HG03039 (cell line): ENCODE data around the gene USP32.

Experiments
- ATAC-seq: cut with Tn5 transposase; IDR thresholded peaks from one replicate; pipeline ENCODE4 v1.9.1; 2021; ENCODE audit warnings: mild to moderate bottlenecking, moderate library complexity; ENCODE audit not compliant: unreplicated experiment

Gene USP32

DNA sequence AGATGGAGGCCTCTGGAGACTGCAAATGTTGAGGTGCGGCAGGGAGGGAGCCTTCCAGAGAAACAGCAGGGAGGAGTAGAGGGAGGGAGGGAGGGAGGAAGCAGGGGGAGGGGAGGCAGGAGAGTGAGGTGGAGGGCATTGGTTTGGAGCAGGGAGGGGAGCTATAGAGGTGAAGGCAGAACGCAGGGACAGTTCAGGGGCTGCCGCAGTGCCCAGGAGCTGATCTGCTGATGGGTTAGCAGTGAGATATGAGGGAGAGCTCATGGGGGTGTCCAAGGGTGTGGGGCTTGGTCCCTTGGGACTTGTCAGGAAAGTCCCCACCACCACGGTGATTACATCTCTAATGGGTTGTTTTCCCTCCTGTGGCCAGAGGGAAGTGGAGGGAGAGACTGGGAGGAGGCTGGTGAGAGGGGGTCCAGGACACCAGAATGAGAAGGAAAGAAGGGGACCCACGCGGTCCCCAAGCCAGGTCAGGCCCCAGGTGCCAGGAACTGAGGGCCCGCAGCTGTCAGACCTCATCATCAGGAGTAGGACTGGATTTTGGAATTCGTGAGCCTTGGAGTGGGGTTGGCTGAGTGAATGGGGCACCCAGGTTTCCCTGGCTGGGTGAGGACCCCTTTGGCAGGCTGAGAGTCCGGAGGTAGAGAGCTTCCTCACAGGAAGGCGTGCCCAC is 231.0 kb downstream of the USP32 start:
- no peak for ATAC-seq

DNA sequence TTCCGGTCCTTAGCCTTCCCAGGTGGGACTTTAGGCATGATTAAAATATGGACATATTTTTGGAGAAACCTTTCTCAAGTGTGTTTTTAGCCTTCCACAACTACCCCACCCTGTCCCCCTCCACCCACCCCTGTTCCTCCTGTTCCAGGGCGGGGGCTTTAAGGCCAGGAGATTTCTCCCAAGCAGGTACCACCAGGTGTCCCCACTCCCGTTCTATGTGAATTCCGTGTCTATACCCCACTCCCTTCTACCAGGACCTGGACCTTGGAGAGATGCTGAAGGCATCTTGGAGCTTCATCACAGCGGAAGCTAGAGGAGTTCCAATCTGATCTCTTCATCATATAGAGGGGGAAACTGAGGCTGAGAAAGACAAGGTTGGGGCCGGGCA is 232.5 kb downstream of the USP32 start:
- ATAC-seq: no peak

DNA sequence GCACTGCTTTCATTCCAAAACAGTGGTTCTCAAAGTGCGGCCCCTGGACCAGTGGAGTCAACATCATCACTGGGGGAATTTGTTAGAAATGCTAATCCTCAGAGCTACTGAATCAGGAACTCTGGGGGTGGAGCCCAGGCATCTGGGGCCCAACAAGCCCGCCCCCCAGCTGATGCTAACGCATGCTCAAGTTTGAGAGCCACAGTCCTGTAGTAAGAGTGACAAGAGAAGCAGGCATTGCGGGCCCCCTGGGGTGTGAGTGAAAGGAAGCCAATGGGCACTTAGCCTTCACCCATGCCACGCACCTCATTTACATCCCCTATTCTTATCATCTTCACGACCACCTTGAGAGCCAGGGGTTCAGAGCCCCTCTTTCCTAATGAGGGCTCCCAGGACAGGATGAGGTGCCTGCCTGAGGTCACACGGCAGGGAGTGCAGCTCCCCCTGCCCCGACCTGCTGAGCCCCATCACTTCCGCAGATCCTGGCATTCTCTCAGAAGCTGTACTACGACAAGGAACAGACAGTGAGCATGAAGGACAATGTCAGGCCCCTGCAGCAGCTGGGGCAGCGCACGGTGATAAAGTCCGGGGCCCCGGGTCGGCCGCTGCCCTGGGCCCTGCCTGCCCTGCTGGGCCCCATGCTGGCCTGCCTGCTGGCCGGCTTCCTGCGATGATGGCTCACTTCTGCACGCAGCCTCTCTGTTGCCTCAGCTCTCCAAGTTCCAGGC is 233.0 kb downstream of the USP32 start:
- no peak for ATAC-seq

DNA sequence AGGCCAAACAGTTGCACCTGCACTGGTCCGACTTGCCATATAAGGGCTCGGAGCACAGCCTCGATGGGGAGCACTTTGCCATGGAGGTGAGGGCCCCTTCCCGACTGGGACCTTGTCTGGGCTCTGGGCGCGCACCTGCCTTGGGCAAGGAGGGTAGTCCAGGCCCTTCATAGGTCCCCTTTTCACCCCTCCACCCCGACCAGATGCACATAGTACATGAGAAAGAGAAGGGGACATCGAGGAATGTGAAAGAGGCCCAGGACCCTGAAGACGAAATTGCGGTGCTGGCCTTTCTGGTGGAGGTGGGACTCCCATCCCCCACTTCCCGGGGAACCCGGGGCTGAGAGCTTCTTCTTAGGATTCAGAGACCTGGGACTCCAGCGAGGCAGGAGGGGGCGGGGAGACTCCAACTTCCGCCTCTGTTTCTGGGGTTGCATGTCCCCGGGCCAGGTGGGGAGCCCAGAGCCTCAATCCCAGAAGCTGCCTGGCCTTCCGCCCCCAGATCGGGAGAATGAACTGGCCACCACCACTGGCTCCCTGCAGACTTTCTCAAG is 234.4 kb downstream of the USP32 start:
- ATAC-seq: no peak

DNA sequence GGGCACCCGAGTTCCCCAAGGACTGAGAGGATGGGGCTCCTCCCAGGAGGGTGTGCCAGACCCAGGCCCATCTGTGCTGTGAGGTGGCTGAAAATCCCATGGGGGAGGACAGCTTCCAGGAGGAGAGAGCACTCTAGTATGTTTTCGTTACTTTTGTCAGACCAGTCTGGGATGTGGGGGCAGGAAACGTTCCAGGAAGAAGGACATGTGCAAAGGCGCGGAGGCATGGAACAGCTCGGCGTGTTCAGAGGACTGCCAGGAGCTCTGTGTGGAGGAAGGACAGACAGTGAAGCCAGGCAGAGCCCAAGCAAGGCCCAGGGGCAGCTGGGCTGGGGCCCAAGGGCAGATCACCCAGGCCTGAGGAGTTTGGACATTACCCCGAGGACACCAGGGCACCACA is 235.2 kb downstream of the USP32 start:
- ATAC-seq: no peak

DNA sequence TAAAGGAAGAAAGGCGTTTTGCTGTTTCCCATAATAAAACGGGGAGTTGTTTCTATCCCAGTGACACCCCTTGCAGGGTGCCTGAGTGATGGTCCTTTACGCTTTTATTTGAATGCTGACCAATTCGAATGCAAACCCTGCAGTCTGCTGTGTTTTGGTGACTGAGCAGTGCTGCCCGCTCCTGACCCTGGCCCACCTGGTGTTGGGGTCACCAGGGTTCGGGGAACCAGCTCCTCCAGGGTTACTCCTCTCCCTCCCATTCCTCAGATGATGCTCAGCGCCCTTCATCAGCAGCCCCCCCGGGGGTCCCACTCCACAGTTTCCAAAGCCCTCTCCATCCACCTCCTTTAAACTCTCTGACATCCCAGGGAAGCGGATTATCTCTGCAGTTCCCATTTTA is 236.1 kb downstream of the USP32 start:
- no peak for ATAC-seq

DNA sequence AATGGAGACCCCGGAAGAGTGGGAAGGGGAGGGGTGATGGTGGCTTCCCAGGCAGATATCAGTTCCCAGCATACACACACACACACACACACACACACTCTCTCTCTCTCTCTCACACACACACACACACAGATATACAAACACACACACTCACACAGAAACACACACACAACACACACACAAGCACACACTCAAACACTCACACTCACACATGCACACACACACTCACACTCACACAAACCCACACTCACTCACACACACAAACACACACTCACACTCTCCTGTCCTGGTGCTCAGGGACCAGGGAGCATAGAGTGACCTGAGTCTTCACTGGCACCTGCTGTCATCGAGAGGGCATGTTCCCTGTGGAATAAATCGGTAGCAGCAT is 236.5 kb downstream of the USP32 start:
- ATAC-seq: no peak

DNA sequence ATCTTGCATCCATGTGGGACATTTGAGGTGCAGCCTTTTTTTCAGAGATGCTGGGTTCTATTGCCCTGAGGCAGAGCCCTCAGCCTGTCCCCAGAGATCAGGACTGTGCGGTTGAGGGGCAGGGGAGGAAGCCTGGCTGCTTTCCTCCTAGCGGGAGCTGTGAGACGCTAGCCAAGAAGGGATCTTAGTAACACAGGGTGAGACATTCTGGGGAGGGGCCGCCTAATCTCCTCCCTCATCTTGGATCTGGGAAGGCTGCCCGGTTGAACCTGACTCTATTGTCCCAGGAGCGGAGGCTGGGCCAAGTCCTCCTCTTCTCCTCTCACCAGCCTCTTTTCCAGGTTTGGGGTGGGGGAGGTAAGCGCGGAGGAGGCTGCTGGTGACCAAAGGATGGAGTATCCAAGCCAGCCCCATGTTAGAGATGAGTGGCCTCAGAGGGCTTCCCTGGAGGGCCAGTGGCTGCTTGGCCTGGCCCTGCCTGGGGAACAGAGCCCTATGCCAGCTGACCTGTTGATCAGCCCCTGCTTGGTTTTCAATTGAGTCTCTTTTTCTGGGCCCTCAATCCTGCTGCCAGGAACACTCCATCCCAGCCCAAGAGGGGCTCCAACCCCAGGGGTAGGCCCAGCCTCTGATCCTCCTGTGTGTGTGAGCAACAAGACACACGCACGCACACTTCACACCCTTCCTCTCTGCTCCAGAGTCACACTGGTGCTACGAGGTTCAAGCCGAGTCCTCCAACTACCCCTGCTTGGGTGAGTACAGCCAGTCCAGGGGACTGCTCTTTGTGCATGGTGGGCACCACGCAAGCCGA is 237.1 kb downstream of the USP32 start:
- ATAC-seq: no peak

DNA sequence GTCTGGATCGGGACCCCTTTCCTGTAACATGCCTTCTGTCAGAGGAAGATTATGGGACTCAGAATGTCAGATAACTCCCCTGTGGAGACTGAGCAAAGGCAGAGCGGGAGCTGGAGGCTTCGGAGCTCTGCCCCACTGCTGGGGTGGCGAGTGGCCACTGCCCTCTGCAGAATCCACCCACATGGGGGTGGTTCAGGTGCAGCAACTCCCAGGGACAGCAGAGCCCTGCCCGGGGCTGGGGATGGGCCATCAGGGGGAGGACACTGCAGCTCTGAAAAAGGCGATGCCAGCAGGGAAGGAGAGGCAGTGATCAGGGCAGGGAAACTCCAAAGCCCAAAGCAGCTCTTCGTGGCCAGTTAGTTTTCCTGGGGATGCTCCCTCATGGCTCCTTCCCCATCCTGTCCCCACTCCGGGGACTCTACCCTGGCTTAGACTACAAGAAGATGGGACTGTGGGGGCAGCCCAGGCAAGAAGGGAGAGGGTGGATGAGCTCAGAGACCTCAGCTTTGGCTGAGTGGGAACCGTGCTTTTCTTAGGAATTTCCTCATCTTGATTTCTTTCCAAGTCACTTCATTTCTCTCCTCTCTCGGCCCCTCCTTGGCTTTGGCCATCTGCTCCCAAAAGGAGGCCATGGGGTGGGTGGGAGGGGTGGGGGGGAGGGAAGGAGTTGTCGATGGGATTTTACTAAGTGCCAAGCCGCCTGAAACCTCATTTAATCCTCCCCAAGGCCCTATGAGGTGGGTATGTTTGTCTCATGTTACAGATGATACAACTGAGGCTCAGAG is 238.1 kb downstream of the USP32 start:
- ATAC-seq: no peak

DNA sequence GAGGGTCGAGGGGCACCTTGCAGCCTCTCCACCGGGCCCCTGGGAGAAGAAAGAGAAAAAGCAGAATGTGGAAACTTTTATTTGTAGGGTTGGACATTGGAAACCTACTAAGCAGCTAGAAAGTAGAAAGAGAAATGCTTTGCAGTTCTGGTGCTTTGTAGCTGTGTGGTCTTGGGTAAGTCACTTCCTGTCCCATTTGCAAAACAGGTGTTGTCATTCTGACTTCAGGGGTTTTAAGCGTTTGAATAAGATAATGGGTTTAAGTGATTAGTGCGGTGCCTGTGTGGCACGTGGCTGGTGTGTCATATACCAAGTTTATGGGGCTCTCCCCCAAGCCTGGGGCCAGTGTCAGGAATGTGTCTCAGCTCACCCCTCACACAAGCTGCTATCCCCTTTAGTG is 240.6 kb downstream of the USP32 start:
- ATAC-seq: no peak

DNA sequence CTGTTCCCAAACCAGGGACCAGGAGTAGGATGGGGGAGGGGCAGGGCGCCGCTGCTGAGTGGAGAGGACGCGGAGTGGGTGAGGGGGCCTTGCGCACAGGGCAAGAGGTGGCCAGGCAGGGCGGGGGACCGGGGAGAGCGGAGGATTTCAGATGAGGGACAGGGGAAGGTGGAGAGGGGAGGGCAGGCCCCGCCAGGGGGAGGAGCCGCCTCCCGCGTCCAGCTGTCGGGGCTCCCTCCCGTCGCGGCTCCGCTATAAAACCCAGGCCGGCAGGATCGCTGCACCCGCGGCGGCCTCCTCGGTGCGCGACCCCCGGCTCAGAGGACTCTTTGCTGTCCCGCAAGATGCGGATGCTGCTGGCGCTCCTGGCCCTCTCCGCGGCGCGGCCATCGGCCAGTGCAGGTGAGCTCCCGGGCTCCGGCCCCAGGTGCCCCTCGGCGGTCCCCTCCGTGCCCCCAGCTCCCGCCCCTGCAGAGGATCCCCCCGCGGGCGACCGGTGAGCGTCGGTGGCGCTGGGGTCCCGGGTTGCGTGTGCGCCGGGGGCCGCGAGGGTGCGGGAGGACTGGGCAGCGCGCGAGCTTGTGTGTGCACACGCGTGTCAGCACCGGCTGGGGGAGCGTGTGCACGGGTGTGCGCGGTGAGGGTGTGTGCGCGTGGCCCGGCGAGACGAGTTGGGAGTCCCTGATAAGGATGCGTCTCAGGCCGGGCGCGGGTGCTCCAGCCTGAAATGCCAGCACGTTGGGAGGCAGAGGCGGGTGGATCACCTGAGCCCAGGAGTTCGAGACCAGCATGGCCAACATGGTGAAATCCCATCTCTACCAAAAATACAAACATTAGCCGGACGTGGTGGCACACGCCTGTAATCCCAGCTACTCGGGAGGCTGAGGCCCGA is 242.0 kb downstream of the USP32 start, which contains the start of gene CA4:
CA4 (plus strand) TSS at position 283 of the 892 bp plus-strand sequence; CDS start at position 345, 62 bp downstream.
- ATAC-seq: no peak

DNA sequence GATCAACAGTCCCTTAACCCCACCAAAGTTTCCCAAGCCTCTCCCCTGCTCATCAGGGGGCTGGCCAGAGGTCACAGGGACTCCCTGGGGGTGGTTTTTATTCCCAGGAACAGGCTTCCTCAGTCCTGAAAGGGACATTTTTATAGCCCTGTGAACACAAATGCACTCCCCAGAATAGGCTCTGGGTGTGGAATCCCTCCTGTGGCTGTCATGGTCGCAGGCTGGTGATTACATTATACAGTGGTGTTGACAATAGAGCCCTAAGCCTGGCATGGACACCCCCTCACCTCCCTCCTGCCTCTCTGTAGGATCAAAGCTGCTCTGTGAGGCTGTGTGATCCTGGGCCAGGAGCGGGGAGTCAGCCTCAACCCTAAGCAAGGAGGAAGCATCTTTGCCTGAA is 243.6 kb downstream of the USP32 start:
- ATAC-seq: no peak

DNA sequence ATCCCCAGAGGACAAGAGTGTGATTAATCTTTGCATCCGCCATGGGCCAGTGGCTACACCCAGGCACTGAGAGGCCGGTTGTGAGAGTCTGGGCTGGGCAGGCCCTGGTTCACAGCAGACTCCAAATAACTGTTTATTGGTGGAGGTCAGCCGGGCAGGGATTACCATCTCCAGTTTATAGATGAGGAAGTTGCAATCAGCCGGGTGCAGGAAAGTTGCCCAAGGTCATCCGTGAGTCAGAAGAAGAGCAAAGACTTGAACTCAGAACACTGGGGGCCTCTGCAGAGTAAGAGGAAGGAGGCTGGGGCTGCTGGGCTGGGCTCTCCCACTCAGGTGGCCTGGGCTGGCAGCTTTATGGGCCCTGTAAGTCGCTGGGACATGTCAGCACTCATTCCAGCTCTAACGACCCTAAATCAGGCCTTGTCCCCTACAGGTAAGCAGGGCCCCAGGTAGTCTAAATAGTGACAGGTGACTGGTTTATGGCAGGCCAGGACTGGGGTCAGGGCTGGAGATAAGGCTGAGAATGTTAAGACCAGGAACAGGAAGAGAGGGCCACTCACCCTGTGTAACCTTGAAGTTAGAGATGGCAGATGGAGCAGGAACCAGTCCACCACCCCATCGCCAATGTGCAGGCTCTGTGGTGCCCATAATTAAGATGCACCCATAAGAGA is 244.2 kb downstream of the USP32 start:
- no peak for ATAC-seq

DNA sequence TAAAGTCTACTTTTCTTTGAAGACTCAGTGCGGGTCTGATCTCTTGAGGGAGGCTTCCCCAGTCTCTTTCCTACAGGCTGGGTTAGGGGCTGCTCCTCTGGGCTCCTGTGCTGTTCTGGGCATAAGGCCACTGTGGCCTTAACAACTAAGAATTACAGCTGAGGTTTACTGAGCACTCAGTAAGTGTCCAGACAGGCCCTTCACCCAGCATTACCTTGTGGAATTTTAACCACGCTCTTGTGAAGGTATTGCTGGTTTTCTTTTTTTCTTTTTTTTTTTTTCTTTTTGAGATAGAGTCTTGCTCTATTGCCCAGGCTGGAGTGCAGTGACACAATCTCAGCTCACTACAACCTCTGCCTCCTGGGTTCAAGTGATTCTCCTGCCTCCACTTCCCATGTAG is 245.7 kb downstream of the USP32 start:
- no peak for ATAC-seq

DNA sequence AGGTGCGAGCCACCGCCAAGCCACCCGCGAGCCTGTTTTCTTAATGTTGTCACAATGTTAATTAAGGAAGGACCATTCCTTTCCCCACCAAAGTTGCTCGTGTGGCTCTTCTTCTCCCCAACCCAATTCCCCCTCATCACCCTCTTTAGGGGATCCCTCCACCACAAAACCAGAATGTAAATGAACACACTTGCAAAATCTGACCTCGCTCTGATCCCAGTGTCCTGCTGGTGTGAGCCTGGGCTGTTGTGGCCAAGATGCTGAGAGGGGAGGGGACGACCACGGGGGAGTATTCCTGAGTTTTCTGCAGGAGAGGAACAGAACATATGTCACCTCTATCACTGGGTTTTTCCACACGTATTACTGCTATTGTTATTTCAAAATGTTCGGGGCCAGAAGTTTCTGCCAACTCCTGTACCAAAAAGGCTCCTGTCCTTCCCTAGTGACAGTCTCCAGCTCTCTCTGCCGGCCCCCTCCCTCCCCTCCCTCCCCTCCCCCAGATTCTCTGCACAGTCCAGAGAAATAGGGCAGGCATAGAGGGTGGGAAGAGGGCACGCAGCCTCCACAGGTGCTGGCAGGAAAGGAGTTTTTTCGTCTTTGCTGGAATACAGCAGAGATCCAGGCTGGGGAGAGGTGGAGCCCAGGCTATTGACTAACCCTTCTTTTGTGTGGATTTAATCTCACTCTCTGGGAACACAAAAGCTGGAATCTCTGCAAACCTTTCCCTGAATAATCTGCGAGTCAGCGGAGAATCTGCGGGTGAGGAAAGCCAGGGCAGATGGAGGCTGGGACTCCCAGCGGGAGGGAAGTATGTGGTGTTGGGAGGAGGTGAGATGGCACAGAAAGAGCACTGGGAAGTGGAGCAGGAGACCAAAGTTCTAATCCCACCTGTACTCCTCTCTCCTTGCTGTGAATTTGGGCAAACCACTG is 246.7 kb downstream of the USP32 start:
- ATAC-seq: no peak

DNA sequence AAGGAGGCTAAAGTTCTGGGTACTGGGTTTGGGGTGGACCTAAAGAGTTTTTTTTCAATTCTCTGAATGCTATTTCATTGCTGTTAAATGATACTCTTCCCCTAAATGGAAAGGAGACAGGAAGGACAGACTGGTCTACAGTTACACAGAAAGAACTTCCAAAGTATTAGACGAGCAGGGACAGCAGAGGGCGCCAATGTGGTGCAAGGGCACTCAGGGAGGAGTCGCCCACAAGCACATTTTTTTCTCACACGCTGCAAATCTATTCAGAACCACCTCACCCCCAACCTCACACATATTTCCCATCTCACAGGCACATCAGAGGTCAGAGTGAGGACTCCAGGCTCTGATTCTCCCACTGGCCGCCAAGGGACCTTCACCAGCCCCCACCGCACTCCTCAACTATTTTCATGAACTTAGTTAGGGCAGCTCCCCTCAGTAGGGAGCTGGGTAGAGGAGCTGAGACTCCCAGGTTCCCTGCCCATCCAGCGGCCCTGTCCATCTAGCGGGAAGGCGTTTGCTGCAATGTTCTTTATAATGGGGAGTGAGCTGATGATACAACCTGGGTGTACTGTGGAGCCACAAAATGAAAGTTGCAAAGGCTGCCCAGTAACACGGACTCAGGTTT is 248.9 kb downstream of the USP32 start:
- no peak for ATAC-seq

DNA sequence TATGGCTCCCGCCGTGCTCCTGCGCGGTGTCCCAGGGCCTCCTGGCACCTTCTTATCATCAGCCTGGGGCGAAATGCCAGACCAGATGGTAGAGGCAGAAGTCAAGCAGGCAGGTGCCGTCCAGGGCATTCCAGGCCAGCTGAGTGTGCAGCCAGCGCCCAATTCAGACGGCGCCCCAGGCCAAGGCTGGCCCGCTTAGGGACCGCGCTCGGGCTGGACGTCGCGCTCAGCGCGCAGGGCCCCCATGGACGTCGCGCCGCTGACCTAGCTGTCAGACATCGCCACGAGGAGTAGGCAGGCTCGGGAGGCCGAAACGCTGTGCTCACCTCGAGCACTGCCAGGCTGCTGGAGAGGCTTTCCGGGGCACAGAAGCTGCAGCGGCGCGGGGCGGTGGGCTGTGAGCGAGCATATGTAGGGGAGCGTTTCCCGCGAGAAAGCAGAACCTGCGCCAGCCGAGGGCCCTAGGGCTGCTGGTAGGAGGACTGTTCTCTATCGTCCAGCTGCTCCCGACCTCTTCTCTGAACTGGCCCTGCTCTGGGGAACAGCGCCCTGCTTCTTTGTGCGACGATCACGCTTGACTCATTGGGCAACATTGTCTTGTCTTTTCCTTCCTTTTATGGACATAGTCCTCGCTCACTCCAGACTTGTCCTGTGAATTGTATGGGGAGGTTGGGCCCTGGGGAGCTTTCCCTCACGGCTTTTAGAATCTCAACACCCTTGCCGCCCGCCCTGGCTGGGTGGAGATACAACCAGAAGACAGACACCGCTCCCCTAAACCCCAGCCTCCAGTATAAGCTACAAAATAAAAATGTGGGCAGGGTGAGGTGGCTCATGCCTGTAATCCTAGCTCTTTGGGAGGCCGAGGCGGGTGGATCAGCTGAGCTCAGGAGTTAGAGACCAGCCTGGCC is 250.6 kb downstream of the USP32 start:
- ATAC-seq: no peak
